ENCODE data around the gene DCLRE1A.

The DCLRE1A gene
- 2.9 to 32.2 (median 17.5) reads per million in 17 experiments for total RNA-seq

- peak; percentile 80 to 92 (median 88) for DNase-seq
Measured at GRCh38 chr10:113854013-113854760, at the start of gene DCLRE1A, which contains the start of gene NHLRC2. Gene DCLRE1A (minus strand): TSS chr10:113854082. CDS start chr10:113853182, 900 bp downstream. Gene NHLRC2 (plus strand): TSS chr10:113854661. CDS start chr10:113854873, 212 bp downstream.

DNA sequence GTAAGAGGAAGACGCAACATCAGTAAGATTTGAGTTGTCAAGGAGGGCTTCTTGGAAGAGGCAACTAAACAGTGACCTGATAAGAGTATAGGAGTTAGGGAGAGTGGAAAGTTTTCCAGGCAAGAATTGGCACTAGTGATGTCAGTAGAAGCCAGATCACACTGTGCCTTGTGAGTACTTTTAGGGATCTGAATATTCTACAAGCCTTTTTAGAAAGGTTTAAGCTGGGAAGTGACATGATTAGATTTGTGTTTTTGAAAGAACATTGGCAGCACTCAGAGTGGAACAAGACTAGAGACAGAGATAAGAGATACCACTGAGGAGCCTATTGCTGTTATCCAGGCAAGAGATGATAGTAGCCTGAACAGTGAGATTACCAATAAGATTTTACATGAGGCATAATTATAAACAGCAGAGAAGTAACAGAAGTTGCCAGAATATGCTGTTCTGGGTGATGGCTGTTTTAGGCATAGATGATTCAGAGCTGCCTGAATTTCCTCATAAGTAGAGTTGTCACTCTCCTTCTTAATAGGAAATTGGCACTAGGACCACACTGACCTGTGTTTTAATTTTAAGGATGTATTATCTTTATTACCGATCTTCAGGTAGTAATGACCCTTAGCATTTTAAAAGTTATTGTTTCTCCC, 46.2 kb upstream of the DCLRE1A start:
- DNase-seq: no peak

DNA sequence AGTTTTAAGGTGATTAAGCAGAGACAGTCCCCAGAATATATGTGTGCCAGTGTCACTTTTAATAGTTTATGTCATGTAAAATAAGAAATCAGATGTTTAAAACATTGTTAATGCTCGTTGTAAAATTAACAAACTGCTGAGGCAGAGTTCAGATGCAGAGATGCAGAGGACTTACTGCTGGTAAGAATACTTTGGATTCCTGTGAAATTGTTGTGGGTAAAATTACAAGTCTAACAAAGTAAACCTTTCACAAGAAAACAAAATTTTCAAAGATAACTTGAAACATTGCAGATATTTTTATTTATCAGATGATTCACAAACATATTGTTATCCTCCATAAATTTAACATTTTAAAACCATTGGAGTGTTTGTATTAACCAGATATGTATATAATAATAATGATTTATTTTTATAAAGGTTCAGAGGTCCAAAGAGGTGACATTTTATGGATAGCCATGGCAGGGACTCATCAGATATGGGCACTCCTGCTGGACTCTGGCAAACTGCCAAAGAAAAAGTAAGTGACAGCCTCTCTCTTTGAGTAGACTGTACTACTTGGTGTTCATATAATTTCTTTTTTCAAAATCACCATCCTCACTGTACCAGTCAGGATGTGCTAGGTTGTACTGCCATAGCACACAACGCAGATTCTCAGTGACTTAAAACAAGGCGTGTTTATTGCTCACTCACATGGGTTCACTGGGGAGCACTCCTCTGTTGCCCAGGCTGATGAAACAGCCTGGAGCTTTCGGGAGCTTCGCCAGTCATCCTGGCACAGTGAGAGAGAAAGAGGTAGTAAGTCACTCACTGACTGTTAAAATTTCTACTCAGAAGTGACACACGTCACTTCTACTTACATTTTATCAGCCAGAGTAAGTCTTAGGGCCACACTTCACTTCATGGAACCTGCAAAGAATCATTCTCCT, 44.1 kb upstream of the DCLRE1A start:
- DNase-seq: peak in 1 of 4 experiments; percentile 12

GRCh38 chr10:113895018-113895417, 41.1 kb upstream of the DCLRE1A start:
- no peak for DNase-seq

DNA sequence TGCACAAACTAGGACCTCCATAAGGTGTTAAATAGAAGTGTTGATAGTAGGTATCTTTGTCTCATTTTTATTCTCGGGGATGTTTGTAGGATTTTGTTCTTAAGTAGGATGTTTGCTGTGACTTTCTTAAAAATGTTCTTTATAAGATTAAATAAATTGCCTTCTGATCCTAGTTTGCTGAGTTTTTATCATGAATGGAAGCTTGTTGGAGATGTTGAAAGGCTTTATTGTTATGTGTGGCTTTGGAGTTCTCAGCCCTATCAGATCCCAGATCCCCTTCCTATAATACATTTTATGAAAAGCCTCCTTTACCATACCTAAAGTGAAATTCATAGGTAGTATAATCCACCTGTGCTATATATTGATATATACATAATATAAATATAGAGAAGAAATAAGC, 40.7 kb upstream of the DCLRE1A start:
- DNase-seq: no peak

GRCh38 chr10:113893570-113893969, 39.7 kb upstream of the DCLRE1A start:
- DNase-seq: no peak

GRCh38 chr10:113891476-113891875, 37.6 kb upstream of the DCLRE1A start:
- DNase-seq: no peak

DNA sequence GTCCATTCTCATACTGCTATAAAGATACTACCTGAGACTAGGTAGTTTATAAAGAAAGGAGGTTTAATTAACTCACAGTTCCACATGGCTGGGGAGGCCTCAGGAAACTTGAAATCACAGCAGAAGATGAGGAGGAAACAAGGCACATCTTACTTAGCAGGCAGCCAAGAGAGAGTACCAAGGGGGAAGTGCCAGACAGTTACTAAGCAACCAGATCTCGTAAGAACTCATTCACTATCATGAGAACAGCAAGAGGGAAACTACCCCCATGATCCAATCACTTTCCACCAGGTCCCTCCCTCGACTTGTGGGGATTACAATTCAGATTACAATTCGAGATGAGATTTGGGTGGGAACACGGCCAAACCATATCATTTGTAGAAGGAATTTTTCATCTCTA, 36.9 kb upstream of the DCLRE1A start:
- peak in 3 of 4 experiments; percentile 10 to 32 (median 10) for DNase-seq

GRCh38 chr10:113889911-113890310, 36.0 kb upstream of the DCLRE1A start:
- no peak for DNase-seq

DNA sequence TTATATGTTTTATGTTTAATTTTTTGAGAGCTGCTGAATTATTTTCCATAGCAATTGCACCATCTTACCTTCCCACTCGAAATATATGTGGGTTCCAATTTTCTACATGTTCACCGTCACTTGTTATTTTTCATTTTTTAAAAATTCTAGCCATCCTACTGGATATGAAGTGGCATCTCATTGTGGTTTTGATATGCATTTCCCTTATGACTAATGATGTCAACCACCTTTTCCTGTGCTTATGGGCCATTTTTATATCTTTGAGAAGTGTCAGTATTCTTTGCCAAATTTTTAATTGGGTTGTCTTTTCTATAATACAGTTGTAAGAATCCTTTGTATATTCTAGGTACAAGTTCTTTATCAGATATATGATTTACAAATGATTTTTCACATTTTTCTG, 28.4 kb upstream of the DCLRE1A start:
- no peak for DNase-seq

GRCh38 chr10:113880236-113880635, 26.4 kb upstream of the DCLRE1A start:
- no peak for DNase-seq

GRCh38 chr10:113879691-113880090, 25.8 kb upstream of the DCLRE1A start:
- peak in 1 of 4 experiments; percentile 8 for DNase-seq

- no peak for DNase-seq
Measured at GRCh38 chr10:113876461-113876860, 22.6 kb upstream of the DCLRE1A start.

DNA sequence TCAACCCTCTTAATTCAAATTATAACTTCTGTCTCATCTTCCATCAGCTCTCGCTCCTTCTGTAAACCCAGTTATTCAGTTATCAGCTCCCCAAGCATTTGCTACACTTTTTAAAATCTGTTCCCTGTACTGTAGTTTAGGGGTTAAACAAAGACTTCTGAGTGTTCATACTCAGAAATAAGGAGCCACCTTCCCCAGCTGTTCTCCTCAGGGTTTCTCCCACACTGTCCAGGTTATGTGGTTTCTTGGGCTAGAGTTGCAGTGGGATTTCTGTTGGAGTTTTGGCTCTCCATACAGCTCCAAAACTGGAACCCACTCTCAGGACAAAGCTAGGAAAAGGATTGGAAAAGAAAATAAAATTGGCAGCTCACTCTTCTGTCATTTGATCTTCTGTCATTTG, 21.3 kb upstream of the DCLRE1A start:
- DNase-seq: no peak

DNA sequence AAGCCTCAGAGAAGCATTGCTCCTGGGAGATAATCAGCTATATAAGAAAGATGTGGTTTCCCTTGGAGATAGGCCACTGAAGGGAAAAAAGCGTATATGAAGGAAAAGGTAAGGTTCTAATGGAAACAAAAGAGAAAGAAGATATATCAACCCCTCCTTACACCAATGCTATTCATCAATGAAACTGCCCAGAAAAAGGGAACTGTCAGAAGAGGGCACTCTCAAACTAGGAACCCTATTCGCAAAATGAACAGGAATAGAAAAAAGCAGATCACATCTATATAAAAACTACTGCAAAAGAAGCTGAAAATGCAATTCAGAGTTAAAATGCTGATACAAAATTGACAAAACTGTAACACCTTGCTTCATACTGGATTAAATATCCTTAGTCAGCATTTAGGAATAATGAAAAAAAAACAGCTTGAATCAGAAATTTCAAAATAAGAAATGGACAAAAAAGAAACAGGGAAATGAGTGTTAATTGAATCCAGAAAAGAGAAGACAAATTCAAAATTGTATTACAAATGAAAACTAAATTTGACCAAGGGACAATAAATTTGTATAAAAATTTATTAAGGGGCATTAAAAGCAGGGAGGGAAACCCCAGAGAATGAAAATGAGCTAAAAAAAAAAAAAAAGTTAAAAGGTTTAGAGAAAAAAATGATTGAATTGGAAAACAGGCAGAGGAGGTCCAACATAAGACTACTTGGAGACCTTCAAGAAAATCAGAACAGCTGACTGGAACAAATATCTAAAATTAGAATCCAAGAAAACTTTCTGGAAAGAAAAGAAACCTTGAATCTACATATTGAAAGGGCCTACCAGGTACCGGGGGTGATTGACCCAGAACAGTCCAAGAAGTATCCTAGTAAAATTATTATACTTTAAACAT, 18.5 kb upstream of the DCLRE1A start:
- DNase-seq: peak; percentile 11 to 39 (median 28)

- DNase-seq: no peak
Measured at GRCh38 chr10:113869789-113870188, 15.9 kb upstream of the DCLRE1A start.

DNA sequence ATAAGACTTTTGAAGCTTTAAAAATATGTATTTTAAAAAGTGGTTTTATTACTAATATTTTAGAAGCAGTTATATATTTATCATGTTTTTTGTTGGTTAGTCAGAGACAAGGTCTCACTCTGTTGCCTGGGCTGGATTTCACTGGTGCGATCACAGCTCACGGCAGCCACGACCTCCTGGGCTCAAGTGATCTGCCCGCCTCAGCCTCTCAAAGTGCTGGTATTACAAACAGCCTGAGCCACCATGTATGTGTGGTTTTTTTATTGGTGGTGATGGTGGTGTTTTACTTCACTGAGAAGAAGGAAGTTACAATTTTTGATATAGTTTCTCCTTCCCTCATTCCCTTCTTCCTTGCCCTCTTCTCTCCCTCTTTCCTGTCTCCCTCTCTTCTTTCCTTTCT, 14.0 kb upstream of the DCLRE1A start:
- no peak for DNase-seq

- no peak for DNase-seq
Measured at GRCh38 chr10:113866551-113867394, 12.9 kb upstream of the DCLRE1A start.

DNA sequence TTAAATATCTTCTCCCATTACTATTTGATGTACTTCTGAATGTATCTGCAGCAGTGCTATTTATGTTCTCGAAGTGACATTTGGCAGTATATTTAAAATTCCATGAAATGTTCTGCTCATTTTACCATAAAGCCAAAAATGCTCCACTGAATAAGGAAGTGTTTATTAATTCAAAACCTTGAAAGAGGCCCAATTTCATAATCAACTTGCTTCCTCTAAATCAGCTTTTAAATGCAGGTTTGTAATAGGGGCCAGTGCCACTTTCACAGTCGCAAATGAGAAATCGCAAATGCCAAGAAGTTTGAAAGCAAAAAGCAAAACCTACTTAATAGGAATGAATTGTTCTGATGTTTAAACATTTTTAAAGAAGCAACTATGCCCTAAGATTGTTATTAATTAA, 12.0 kb upstream of the DCLRE1A start:
- DNase-seq: peak; percentile 31 to 82 (median 61)

DNA sequence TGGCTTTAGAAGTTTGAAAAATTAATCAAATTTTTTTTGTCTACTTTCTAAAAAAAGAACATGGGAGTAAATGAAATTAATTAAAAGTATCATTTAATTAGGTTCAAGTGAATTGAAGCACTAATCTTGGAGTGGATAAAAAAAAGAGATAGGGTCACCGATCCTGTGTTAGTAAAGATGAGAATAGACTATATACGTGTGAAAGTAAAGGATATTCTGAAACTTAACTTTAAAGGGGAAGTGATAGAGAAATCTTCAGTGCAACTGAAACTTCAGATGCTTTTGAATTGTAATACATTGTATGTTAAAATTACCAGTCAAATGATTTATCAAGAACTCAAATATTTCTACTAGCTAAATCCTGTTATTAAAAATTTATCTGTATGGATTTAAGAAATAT, 5.4 kb upstream of the DCLRE1A start:
- no peak for DNase-seq

DNA sequence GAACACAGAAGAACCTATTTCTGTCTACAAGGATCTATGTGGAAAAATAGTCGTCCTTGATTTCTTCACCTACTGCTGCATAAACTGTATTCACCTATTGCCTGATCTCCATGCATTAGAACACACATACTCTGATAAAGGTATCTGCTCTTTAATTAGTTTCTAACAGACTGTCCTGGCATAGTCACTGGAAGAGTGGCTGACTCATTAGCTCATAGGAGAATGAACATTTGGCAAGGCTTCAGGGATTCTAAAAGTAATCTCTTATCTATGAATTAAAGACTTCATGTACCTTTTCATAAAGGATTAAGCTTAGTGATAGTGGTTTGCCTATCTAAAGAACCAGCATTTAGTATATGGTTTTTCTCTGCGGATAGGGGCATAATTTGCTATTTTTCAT, 4.7 kb upstream of the DCLRE1A start:
- no peak for DNase-seq

All from suppressor macrophage (primary cell).